H1 (cell line): ENCODE measurements around the gene THSD1.

Source experiments
- ATF3 ChIP-seq: IDR thresholded peaks from 2 replicates; pipeline ENCODE4 v1.6.1; 2011; ENCODE audit warnings: low read depth, mild to moderate bottlenecking, low read length; ENCODE audit not compliant: insufficient read depth
- CBX5 ChIP-seq: fragments of 300-800, 300-1000 bp; sonication (generic); IDR thresholded peaks from 2 replicates; pipeline ENCODE4 v1.7.1; 2016; ENCODE audit warnings: antibody characterized with exemption, low read length, low read depth
- CTCF ChIP-seq, 3 experiments: IDR thresholded peaks; 1 replicate in 2 of 3; 2 replicates in 1 of 3; pipeline versions ENCODE4 v1.5.1 to v1.6.1; 2011; ENCODE audit warnings: low read length in 3 of 3, mild to moderate bottlenecking in 3 of 3, inconsistent platforms in 2 of 3, low read depth in 1 of 3, moderate library complexity in 1 of 3; ENCODE audit not compliant: insufficient read depth in 1 of 3; ENCODE audit errors: control extremely low read depth in 1 of 3
- EP300 ChIP-seq, 2 experiments: IDR thresholded peaks; 1 replicate in 1 of 2; 2 replicates in 1 of 2; pipeline ENCODE4 v1.6.1; 2011 to 2012; ENCODE audit warnings: low read depth in 2 of 2, low read length in 2 of 2, mild to moderate bottlenecking in 2 of 2, borderline replicate concordance in 1 of 2, inconsistent platforms in 1 of 2, moderate library complexity in 1 of 2
- EZH2 ChIP-seq: fragments of 200-600 bp; sonication (generic); IDR thresholded peaks from 2 replicates; pipeline ENCODE4 v1.7.1; 2012; ENCODE audit warnings: low read depth, mild to moderate bottlenecking, moderate library complexity, low read length, inconsistent platforms; ENCODE audit not compliant: severe bottlenecking
- MAFK ChIP-seq: IDR thresholded peaks from 2 replicates; pipeline ENCODE4 v1.6.1; 2012; ENCODE audit warnings: low read depth, mild to moderate bottlenecking, improper control_type of control experiment, low read length
- MAX ChIP-seq: IDR thresholded peaks from 2 replicates; pipeline ENCODE4 v1.6.1; 2012; ENCODE audit warnings: inconsistent platforms
- POLR2A ChIP-seq, 2 experiments: IDR thresholded peaks; 1 replicate in 1 of 2; 2 replicates in 1 of 2; pipeline ENCODE4 v1.6.1; 2011; ENCODE audit warnings: low read depth in 2 of 2, low read length in 2 of 2, mild to moderate bottlenecking in 2 of 2; ENCODE audit errors: control extremely low read depth in 1 of 2
- POLR2AphosphoS5 ChIP-seq: IDR thresholded peaks from 2 replicates; pipeline ENCODE4 v1.6.1; 2011; ENCODE audit warnings: low read depth, low read length
- RAD21 ChIP-seq, 2 experiments: IDR thresholded peaks in 1 of 2; conservative IDR thresholded peaks in 1 of 2; 2 replicates each; pipeline ENCODE4 v1.6.1; 2011; ENCODE audit warnings: low read depth in 2 of 2, low read length in 2 of 2, improper control_type of control experiment in 1 of 2, inconsistent platforms in 1 of 2, mild to moderate bottlenecking in 1 of 2, moderate library complexity in 1 of 2
- SP1 ChIP-seq: IDR thresholded peaks from 2 replicates; pipeline ENCODE4 v1.6.1; 2011; ENCODE audit warnings: low read depth, low read length
- USF2 ChIP-seq: IDR thresholded peaks from 2 replicates; pipeline ENCODE4 v1.6.1; 2011; ENCODE audit warnings: low read length, improper control_type of control experiment
- YY1 ChIP-seq: IDR thresholded peaks from 2 replicates; pipeline ENCODE4 v1.6.1; 2011; ENCODE audit warnings: low read depth, mild to moderate bottlenecking, low read length
- ZNF274 ChIP-seq: IDR thresholded peaks from 2 replicates; pipeline ENCODE4 v1.7.0; 2012; ENCODE audit warnings: low read length, borderline replicate concordance; ENCODE audit errors: extremely low read depth

- TF ChIP-seq CTCF (IDR thresholded peaks at IDR 0.05; ENCODE audit: control extremely low read depth in 1 of 3, insufficient read depth in 1 of 3, low read depth in 1 of 3, low read length in 3 of 3) (no peak), MAFK (no peak), USF2 (no peak), EZH2 (no peak), POLR2A (IDR thresholded peaks at IDR 0.05; ENCODE audit: control extremely low read depth in 1 of 2, low read depth in 2 of 2, low read length in 2 of 2) (no peak), ATF3 (no peak), POLR2AphosphoS5 (no peak), RAD21 (IDR thresholded peaks at IDR 0.05 in 1 of 2, conservative IDR thresholded peaks at IDR 0.05 in 1 of 2; ENCODE audit: low read depth in 2 of 2, low read length in 2 of 2) (no peak), MAX (no peak), EP300 (IDR thresholded peaks at IDR 0.05; ENCODE audit: borderline replicate concordance in 1 of 2, low read depth in 2 of 2, low read length in 2 of 2) (no peak), ZNF274 (no peak), SP1 (no peak), CBX5 (no peak), YY1 (no peak)
Measured at GRCh38 chr13:52366291-52366690, 39.7 kb downstream of the THSD1 start.
